ENCODE measurements around the gene AURKAIP1.

Gene AURKAIP1

GRCh38 chr1:1331068-1331965 is 43.7 kb downstream of the AURKAIP1 start, which contains the start of gene TAS1R3:
Gene TAS1R3 (plus strand): TSS chr1:1331280. CDS start chr1:1331346, 66 bp downstream.
- no peak for DNase-seq

GRCh38 chr1:1330366-1331067 is 44.5 kb downstream of the AURKAIP1 start:
- DNase-seq = no peak

- no peak for DNase-seq
Observed at GRCh38 chr1:1329304-1330210, 45.5 kb downstream of the AURKAIP1 start.

GRCh38 chr1:1328254-1328653 is 46.8 kb downstream of the AURKAIP1 start:
- DNase-seq = no peak

GRCh38 chr1:1327291-1327690 is 47.7 kb downstream of the AURKAIP1 start:
- DNase-seq = no peak

- no peak for DNase-seq
Observed at GRCh38 chr1:1326075-1326605, 48.9 kb downstream of the AURKAIP1 start.

GRCh38 chr1:1325288-1326074 is 49.5 kb downstream of the AURKAIP1 start:
- no peak for DNase-seq

GRCh38 chr1:1324524-1325287 is 50.3 kb downstream of the AURKAIP1 start, which contains the start of the genes CPTP and INTS11:
Gene CPTP (plus strand): TSS chr1:1324802. CDS start chr1:1326911, 2,109 bp downstream.
Gene INTS11 (minus strand): TSS chr1:1324660. CDS start chr1:1324608, 52 bp downstream.
- peak; percentile 86 to 97 for DNase-seq

- DNase-seq = no peak
Observed at GRCh38 chr1:1324084-1324523, 50.9 kb downstream of the AURKAIP1 start.

Measured in NCI-H446 (cell line).